Left ventricle myocardium inferior (tissue), 1 donor: ENCODE measurements around the gene FRMD1. TPM values are rescaled to one million over a fixed set of nuclear protein-coding genes. Genes with fewer than 3 reads are reported as not detected.

Experiments used
- DNase-seq: peaks from one replicate; pipeline ENCODE4 v3.0.0-alpha.2; 2020
- H3K27ac ChIP-seq: fragments of 200-600 bp; replicated peaks from 2 replicates; pipeline ENCODE4 v1.8.0; 2021
- H3K27me3 ChIP-seq: fragments of 200-600 bp; 2 replicates; pipeline ENCODE4 v1.8.0; 2021; ENCODE audit warnings: low read depth
- H3K36me3 ChIP-seq: fragments of 200-600 bp; 2 replicates; pipeline ENCODE4 v1.8.0; 2021
- H3K4me1 ChIP-seq: fragments of 200-600 bp; 2 replicates; pipeline ENCODE4 v1.8.0; 2021
- H3K4me3 ChIP-seq: fragments of 200-600 bp; 2 replicates; pipeline ENCODE4 v1.8.0; 2021; ENCODE audit warnings: mild to moderate bottlenecking, moderate library complexity
- H3K9me3 ChIP-seq: fragments of 200-600 bp; replicated peaks from 2 replicates; pipeline ENCODE4 v1.8.0; 2021
- intact Hi-C: fragments of 100-400 bp; cut with micrococcal nuclease; formaldehyde crosslinking; loops from one replicate; pipeline ENCODE4 v1.11.0; 2022
- total RNA-seq: library from RNA; stranded (reverse); fragmentation: NEBNext Ultra II Directional; extraction: Animal tissue kit (Norgen Biotek cat#: 25700); gene quantifications from one replicate; pipeline ENCODE4 v1.2.1, GENCODE V29; 2021
- TF ChIP-seq, protein P1 (sequence below): fragments of 200-600 bp; IDR thresholded peaks from 2 replicates; pipeline ENCODE4 v1.8.0; 2021; ENCODE audit warnings: antibody characterized with exemption, mild to moderate bottlenecking, borderline replicate concordance
- donor health status: DM: no; HTN: yes; CAD: no; lungs with severe emphysema.

Gene FRMD1
- total RNA-seq, 1 donor from 2014 or later, result 0.16 TPM

GRCh38 chr6:168124921-168125320 lies 45.9 kb upstream of the FRMD1 start:
- intact Hi-C loops, result no loop called here
- DNase-seq, result no peak
- H3K4me1 ChIP-seq, result peaks cover 5% of the 10 kb centered on the region

GRCh38 chr6:168124158-168124557 lies 45.1 kb upstream of the FRMD1 start:
- no peak for DNase-seq
- peaks cover 3% of the 10 kb centered on the region for H3K27me3 ChIP-seq
- TF ChIP-seq, protein P1, sequence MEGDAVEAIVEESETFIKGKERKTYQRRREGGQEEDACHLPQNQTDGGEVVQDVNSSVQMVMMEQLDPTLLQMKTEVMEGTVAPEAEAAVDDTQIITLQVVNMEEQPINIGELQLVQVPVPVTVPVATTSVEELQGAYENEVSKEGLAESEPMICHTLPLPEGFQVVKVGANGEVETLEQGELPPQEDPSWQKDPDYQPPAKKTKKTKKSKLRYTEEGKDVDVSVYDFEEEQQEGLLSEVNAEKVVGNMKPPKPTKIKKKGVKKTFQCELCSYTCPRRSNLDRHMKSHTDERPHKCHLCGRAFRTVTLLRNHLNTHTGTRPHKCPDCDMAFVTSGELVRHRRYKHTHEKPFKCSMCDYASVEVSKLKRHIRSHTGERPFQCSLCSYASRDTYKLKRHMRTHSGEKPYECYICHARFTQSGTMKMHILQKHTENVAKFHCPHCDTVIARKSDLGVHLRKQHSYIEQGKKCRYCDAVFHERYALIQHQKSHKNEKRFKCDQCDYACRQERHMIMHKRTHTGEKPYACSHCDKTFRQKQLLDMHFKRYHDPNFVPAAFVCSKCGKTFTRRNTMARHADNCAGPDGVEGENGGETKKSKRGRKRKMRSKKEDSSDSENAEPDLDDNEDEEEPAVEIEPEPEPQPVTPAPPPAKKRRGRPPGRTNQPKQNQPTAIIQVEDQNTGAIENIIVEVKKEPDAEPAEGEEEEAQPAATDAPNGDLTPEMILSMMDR, result no peak
- H3K36me3 ChIP-seq, result no peaks in the 10 kb centered on the region
- peaks cover 5% of the 10 kb centered on the region for H3K4me1 ChIP-seq
- intact Hi-C loops, result no loop called here
- H3K4me3 ChIP-seq, result no peak overlapping the region
- H3K9me3 ChIP-seq, result no peaks in the 10 kb centered on the region
- no peak overlapping the region for H3K27ac ChIP-seq

More at GRCh38 chr6:168124921-168125320, 45.9 kb upstream of the FRMD1 start:
- Histone ChIP-seq H3K36me3 (no peaks in the 10 kb centered on the region), H3K27ac (no peak overlapping the region), H3K27me3 (peaks cover 3% of the 10 kb centered on the region), H3K4me3 (no peak overlapping the region), H3K9me3 (no peaks in the 10 kb centered on the region)
- TF ChIP-seq, protein P1, result no peak

GRCh38 chr6:168123165-168123911 lies 44.3 kb upstream of the FRMD1 start:
- H3K36me3 ChIP-seq, result no peaks in the 10 kb centered on the region
- H3K27me3 ChIP-seq, result peaks cover 3% of the 10 kb centered on the region
- intact Hi-C loops, result no loop called here
- no peaks in the 10 kb centered on the region for H3K9me3 ChIP-seq
- TF ChIP-seq, protein P1, result no peak
- peaks cover 5% of the 10 kb centered on the region for H3K4me1 ChIP-seq
- no peak overlapping the region for H3K27ac ChIP-seq
- H3K4me3 ChIP-seq, result no peak overlapping the region
- DNase-seq, result no peak

GRCh38 chr6:168122521-168122920 lies 43.5 kb upstream of the FRMD1 start:
- Histone ChIP-seq H3K9me3 (no peaks in the 10 kb centered on the region), H3K36me3 (no peaks in the 10 kb centered on the region), H3K27me3 (peaks cover 3% of the 10 kb centered on the region), H3K4me1 (peaks cover 2% of the 10 kb centered on the region), H3K27ac (no peak overlapping the region), H3K4me3 (no peak overlapping the region)
- TF ChIP-seq, protein P1, result no peak
- intact Hi-C loops, result no loop called here
- DNase-seq, result no peak

DNA sequence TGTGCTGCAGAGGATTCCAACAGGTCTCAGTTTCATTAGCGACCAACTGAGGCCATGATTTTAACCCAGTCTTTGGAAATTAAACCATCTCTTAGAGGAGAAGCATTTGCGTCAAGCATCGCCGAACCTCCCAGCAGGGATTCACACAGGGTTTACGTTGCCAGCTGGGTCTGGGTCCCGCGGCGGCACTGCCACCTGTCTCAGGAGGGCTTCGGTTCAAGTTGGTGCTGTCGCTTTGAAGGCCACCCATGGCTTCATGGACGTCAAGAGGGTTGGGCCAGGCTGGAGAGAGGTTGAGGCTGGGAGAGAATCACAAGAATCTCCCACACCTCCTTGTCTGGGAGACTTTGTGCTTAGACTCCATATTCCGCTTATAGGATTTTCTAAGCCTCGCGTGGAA lies 43.0 kb upstream of the FRMD1 start:
- H3K27ac ChIP-seq, result no peak overlapping the region
- H3K4me1 ChIP-seq, result peaks cover 5% of the 10 kb centered on the region
- intact Hi-C loops, result no loop called here
- no peak overlapping the region for H3K4me3 ChIP-seq
- H3K9me3 ChIP-seq, result no peaks in the 10 kb centered on the region
- peaks cover 3% of the 10 kb centered on the region for H3K27me3 ChIP-seq
- DNase-seq, result no peak
- no peaks in the 10 kb centered on the region for H3K36me3 ChIP-seq
- TF ChIP-seq, protein P1, result no peak
